NCI-H2081 (cell line): Measurements from ENCODE around the gene TPO.
"Not testable (repeated sequence)": the region's sequence is repeated elsewhere in the genome, so short reads cannot be mapped to it uniquely, and the experiment has no call there.

ENCODE experiments used
- DNase-seq, 2 experiments: peaks; one replicate each; lab custom pipeline; 2025; lab: John Stamatoyannopoulos, UW

The TPO gene

GRCh38 chr2:1556776-1557466 is 143.7 kb downstream of the TPO start:
- no peak for DNase-seq

DNA sequence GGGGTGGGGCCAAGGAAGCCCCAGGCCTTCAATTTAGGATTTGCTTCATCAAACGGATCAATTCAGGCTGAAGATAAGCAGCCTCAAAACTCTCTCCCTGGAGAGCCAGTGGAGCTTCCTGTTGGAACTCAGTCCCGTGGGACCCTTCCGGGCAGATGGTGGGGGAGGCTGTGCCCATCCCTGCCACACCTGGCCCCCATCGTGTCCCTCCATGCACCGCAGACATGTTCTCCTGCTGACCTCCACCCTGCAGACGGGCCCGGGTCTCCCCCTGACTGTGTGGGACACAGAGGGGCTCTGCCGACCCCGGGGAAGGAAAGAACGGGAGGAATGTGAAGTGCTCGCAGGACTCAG is 144.2 kb downstream of the TPO start:
- DNase-seq = no peak

DNA sequence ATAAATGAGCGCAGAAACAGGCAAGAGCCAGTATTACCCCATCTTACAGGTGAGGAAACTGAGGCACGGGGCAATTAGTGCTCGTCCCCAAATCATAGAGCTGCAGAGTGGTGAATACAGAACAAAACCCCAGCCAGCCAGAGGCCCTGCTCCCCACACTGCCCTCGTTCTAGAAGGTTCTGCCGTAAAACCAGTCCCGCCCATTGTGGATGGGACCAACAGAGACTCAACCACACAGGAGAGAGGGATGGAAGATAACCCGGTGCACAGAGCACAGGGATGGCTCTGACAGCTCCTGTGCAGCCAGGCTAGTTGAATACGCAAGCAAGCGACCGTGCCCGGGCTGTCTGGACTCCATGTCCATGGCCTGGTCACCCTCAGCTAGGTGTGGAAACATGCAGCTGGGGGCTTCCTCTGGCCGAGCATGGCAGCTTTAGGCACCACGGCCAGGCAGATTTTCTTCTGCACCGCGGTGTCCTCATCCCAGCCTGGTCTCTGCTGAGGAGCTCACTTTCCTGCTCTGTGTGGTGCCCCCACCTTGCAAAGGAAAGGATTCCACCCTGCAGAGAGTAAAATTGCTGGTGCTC is 146.4 kb downstream of the TPO start:
- DNase-seq = no peak

DNA sequence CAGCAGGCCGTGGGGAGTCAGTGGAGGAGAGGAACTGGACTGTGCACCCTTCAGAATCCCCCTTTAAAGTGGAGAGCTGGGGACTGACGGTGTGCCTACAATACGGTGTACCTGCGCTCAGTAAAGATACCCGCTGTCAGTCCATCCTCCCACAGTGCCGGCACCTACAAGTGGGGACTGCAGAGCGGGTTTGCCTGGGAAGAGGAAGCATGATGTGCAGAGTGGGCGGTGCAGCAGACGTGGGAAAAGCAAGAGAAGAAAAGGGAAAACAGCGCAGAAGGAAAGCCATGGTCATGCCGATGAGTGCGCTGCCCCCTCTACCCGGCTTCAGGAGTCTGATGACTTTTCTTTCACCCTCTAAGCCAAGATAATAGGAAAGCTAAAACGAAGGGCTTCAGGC is 148.0 kb downstream of the TPO start:
- no peak for DNase-seq

GRCh38 chr2:1561811-1562421 is 148.7 kb downstream of the TPO start:
- DNase-seq = no peak

DNA sequence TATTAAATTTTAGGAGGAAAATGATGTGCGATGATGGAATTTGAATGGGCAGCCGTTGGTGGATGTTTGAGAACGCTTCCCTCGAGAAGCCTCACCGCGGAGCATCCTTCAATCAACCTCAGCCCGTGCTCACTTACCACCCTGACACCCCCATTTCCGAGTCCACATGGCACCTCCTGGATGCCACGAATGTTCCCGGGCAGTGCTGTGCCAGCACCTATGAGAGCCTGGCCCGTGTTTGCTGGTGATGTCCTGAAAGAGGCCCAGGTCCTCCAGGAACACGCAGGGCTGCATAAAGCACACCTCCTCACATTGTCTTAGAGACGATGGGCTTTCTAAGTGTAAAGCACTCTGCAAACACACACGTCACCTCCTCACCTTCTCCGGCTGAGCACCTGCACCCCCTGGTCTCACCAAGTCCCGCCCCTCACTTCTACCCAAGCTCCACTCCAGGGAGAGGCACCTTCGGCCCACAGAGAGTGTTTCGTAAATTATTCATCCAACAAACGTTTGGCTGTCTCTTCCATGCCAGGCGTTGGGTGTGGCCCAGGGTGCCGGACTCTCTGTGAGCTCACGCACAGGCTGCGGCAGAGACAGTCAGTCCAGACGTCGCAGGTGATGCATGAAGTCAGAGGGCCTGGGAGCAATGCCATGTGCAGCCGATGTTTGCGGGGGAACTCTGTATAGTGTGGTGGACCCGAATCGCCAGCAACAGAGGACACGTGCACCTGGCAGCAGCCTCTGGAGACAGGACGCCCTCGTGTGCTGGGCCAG is 150.0 kb downstream of the TPO start:
- DNase-seq = no peak

DNA sequence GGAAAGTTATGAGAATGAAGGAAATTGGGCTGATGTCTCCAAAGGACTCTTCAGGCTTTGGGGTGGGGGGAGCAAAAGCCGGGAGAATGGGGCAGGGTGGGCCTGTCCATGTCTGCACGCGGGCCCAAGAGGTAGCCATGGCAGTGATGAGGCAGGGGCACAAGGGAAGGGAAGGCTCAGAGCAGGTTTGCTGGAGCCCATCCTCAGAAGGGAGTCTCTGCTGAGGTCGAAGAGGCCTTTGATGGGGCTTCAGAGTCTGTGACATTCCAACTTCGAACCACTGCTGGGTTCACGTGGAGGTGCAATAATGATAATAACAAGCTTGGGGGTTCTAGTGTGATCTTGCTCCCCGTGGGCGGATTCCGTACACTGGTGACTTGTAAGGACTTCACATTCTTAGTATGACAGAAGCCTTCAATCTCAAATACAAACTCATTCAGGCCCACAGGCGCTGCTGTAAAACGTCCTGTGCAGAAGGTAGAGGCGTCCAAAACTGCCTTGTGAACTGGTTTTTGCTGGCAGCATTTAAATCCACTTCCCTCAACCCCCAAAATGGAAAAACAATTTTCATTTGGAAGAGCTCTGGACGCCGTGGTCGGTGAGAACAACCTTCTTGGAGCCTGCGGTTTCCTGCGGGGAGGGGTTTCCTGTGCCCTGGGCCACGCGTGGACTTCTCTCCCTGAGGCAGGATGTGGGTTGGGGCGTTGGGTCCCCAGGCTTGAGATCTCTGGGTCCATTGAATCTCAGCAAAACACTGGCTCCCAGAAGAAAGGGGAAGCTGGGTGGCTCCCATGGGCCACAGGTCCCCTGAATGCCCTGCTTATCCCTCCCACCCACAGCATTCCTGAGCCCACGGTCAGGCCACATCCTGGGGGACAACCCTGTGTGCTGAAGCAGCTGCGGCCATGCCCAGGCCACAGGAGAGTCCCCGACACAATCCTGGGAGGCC is 151.0 kb downstream of the TPO start:
- DNase-seq = no peak

DNA sequence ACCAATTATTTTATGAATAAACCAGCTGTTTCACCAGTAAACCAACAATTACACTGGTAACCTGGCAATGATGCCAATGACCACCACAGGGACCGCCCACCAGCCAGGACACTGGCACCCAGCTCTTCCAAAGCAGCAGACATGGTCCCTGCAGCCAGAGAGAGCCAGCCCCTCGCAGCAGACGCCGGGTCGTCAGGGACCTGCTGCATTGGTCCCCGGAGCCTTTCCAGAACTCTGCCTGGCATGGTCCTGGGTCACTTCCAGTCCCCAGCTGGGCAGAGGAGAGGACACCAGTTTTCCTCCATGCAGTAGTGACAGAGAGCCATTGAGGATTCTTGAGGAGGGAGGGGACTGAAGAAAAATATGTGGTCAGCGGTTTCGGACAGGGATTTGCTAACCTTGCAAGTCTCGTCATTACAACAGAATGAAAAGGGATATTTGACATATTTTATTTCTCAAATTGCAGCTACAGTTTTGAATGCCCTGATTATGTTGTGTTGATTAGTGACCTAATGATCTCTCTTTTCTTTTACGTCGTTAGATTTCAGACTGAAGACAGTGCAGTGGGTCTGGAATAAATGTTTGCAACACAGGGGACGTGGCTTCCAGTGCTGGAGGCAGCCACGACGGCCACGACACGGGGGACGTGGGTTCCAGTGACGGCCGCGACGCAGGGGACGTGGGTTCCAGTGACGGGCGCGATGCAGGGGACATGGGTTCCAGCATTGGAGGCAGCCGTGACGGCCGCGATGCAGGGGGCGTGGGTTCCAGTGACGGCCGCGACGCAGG is 154.5 kb downstream of the TPO start:
- no peak for DNase-seq

GRCh38 chr2:1568345-1568668 is 155.0 kb downstream of the TPO start:
- DNase-seq = not testable (repeated sequence)

GRCh38 chr2:1569879-1570450 is 156.7 kb downstream of the TPO start:
- DNase-seq = no peak

GRCh38 chr2:1571477-1572417 is 158.5 kb downstream of the TPO start:
- no peak for DNase-seq

GRCh38 chr2:1572638-1573037 is 159.4 kb downstream of the TPO start:
- DNase-seq = no peak

- no peak for DNase-seq
Observed at GRCh38 chr2:1577846-1578245, 164.6 kb downstream of the TPO start.

DNA sequence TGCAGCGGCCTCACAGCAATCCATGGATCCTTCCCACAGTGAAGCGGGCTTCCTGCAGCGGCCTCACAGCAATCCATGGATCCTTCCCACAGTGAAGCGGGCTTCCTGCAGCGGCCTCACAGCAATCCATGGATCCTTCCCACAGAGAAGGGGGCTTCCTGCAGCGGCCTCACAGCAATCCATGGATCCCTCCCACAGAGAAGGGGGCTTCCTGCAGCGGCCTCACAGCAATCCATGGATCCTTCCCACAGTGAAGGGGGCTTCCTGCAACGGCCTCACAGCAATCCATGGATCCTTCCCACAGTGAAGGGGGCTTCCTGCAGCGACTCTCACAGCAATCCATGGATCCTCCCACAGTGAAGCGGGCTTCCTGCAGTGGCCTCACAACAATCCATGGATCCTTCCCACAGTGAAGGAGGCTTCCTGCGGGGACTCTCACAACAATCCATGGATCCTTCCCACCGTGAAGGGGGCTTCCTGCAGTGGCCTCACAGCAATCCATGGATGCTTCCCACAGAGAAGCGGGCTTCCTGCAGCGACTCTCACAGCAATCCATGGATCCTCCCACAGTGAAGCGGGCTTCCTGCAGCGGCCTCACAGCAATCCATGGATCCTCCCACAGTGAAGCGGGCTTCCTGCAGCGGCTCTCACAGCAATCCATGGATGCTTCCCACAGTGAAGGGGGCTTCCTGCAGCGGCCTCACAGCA is 168.1 kb downstream of the TPO start:
- not testable (repeated sequence) for DNase-seq

DNA sequence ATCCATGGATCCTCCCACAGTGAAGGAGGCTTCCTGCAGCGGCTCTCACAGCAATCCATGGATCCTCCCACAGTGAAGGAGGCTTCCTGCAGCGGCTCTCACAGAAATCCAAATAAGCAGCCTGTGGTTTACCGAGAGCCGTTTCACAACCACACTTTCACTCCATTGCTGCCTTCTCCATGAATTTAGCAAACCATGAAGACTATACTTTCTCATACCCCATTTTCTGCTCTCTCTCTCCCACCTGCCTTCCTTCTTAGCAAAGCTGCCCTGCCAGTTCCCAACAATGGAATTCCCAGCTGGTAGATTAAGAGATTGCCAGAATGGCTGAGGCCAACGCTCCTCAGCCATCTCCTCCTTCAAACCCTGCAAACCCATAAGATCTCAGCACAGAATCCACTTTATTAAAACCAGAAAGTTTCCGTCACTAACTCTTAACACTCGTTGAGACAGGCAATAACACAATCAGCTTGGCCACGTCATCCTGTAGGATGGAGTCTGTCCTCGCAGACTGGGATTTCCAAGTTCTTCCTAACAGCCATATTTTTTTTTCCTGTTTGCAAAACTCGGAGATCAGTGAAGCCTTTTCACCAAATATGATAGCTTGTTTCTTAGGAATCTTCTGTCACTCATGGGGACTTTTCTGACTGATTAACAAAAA is 168.8 kb downstream of the TPO start:
- DNase-seq = no peak

DNA sequence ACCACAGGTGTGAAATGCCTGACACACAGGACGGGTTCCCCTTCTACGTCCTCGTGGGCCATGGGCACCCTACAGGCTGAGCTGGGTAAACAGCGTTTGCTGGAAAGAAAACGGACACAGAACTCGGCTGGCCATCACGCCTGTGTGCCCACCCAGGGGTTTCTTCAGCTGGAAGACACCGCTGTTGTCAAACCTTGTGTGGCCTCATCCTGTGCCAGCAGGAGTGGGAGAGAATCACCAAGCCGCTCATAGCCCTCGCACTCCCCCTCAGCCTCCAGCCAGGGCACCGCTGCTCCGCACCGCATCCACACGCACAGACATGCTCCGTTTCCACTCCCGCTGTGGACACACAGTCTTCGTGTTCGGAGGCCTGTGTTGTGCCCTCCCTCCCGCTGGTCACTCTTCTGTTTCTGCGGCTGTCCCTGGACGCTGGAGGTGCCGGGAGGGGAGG is 169.7 kb downstream of the TPO start:
- DNase-seq = no peak

DNA sequence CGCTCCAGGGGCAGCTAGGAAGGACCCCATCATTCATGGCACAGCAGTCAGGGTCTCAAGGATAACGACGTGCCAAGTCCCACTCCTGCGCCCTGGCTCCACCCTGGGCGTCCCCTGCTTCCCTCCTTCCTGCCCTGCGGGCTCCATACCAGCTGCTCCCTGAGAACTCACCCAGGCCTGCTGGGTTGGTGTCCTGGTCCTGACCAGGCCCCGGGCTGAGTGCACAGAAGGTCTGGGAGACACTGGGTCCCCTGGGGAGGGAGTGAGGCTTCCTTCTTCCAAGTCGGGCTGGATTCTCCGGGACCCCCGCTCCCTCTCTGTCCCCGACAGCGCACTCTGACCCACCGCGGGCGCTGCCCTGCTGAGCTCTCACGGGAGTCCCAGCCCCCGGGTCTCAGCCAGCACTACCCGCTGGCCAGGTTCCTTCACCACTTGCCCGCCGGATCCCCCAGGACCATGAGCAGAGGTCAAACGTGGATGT is 170.8 kb downstream of the TPO start:
- no peak for DNase-seq
